IMR-90 (cell line): ENCODE results near the gene PEX10. TPM values are rescaled to one million over a fixed set of nuclear protein-coding genes. Genes with fewer than 3 reads are reported as not detected.
A peak's percentile ranks its signal among the peaks of the same experiment; 100 is the strongest.

Source experiments
- ATAC-seq: fragments of 200-7000 bp; cut with Tn5 transposase; 2 replicates; pipeline ENCODE4 v1.9.1; 2020; ENCODE audit warnings: low read depth, mild to moderate bottlenecking, moderate library complexity
- BruUV-seq: library from RNA; stranded (reverse); fragments of 400-500 nt; replicated peaks from 2 replicates; lab custom pipeline; 2021; lab: Mats Ljungman, UMichigan
- CTCF ChIA-PET: fragments of 300-600 bp; formaldehyde crosslinking; extraction: SDS; loops from one replicate; lab custom pipeline; 2021; ENCODE audit warnings: antibody characterized with exemption; lab: Yijun Ruan, JAX
- POLR2A ChIA-PET: fragments of 300-600 bp; sonication (Branson Sonifier 250); formaldehyde crosslinking; loops from one replicate; lab custom pipeline; 2022; ENCODE audit warnings: antibody characterized with exemption; ENCODE audit not compliant: unreplicated experiment; lab: Charles Lee
- DNase-seq: peaks from one replicate; pipeline ENCODE4 v3.0.0; 2013
- H2AFZ ChIP-seq: replicated peaks from 2 replicates; pipeline ENCODE3; 2013; ENCODE audit warnings: low read length, mild to moderate bottlenecking; ENCODE audit not compliant: poor library complexity
- H2AK5ac ChIP-seq: 2 replicates; pipeline ENCODE4 v1.6.1; 2013; ENCODE audit warnings: low read depth, low read length, inconsistent platforms
- H2AK9ac ChIP-seq: replicated peaks from 2 replicates; pipeline ENCODE3; 2013; ENCODE audit warnings: mild to moderate bottlenecking, low read depth, low read length, moderate library complexity; ENCODE audit not compliant: poor library complexity
- H2BK120ac ChIP-seq: 2 replicates; pipeline ENCODE4 v1.6.1; 2013; ENCODE audit warnings: low read depth, low read length, inconsistent platforms
- H2BK15ac ChIP-seq: 3 replicates; pipeline ENCODE4 v1.6.1; 2013; ENCODE audit warnings: low read depth, low read length, inconsistent platforms
- H2BK20ac ChIP-seq: 2 replicates; pipeline ENCODE4 v1.6.1; 2013; ENCODE audit warnings: low read depth, mild to moderate bottlenecking, inconsistent platforms, low read length, moderate library complexity
- H2BK5ac ChIP-seq: 2 replicates; pipeline ENCODE4 v1.6.1; 2013; ENCODE audit warnings: mild to moderate bottlenecking, low read depth, low read length, inconsistent platforms; ENCODE audit not compliant: poor library complexity, severe bottlenecking
- H3K14ac ChIP-seq: replicated peaks from 2 replicates; pipeline ENCODE4 v1.6.1; 2013; ENCODE audit warnings: low read depth, low read length, inconsistent platforms
- H3K18ac ChIP-seq: 2 replicates; pipeline ENCODE4 v1.6.1; 2013; ENCODE audit warnings: low read depth, low read length, control low read depth
- H3K23ac ChIP-seq: 2 replicates; pipeline ENCODE4 v1.6.1; 2013; ENCODE audit warnings: low read depth, low read length, inconsistent platforms
- H3K27ac ChIP-seq: 2 replicates; pipeline ENCODE4 v1.5.1; 2013; ENCODE audit warnings: mild to moderate bottlenecking, control low read depth, low read length; ENCODE audit not compliant: insufficient read depth
- H3K27me3 ChIP-seq: 2 replicates; pipeline ENCODE4 v1.6.1; 2013; ENCODE audit warnings: low read length; ENCODE audit not compliant: control insufficient read depth, insufficient read depth
- H3K36me3 ChIP-seq: 2 replicates; pipeline ENCODE4 v1.6.1; 2013; ENCODE audit warnings: low read length, mixed read lengths; ENCODE audit not compliant: control insufficient read depth, insufficient read depth
- H3K4ac ChIP-seq: 2 replicates; pipeline ENCODE4 v1.6.1; 2013; ENCODE audit warnings: low read depth, low read length, inconsistent platforms
- H3K4me1 ChIP-seq: 2 replicates; pipeline ENCODE4 v1.6.1; 2013; ENCODE audit warnings: low read length, mixed read lengths; ENCODE audit not compliant: control insufficient read depth, insufficient read depth
- H3K4me2 ChIP-seq: 2 replicates; pipeline ENCODE4 v1.6.1; 2013; ENCODE audit warnings: low read depth, mild to moderate bottlenecking, control low read depth, low read length, moderate library complexity
- H3K4me3 ChIP-seq: 2 replicates; pipeline ENCODE4 v1.5.1; 2013; ENCODE audit warnings: low read depth, mild to moderate bottlenecking, control low read depth, low read length, moderate library complexity; ENCODE audit not compliant: insufficient read depth
- H3K56ac ChIP-seq: 2 replicates; pipeline ENCODE4 v1.6.1; 2013; ENCODE audit warnings: low read length, inconsistent platforms; ENCODE audit not compliant: insufficient read depth; ENCODE audit errors: extremely low read depth
- H3K79me1 ChIP-seq, 2 experiments: 2 replicates each; pipeline ENCODE4 v1.6.1; 2013; ENCODE audit warnings: low read length in 2 of 2, inconsistent platforms in 1 of 2, low read depth in 1 of 2
- H3K9ac ChIP-seq: 2 replicates; pipeline ENCODE4 v1.6.1; 2013; ENCODE audit warnings: low read depth, low read length, control low read depth
- H3K9me1 ChIP-seq: 2 replicates; pipeline ENCODE4 v1.6.1; 2013; ENCODE audit warnings: low read length, inconsistent platforms; ENCODE audit not compliant: insufficient read depth
- H3K9me3 ChIP-seq: 2 replicates; pipeline ENCODE4 v1.6.1; 2013; ENCODE audit warnings: low read length; ENCODE audit not compliant: control insufficient read depth, insufficient read depth
- H4K20me1 ChIP-seq: 2 replicates; pipeline ENCODE4 v1.6.1; 2013; ENCODE audit warnings: low read length, inconsistent platforms; ENCODE audit not compliant: insufficient read depth
- H4K5ac ChIP-seq: 2 replicates; pipeline ENCODE4 v1.6.1; 2013; ENCODE audit warnings: mild to moderate bottlenecking, low read depth, low read length, control low read depth
- H4K8ac ChIP-seq, 2 experiments: 2 replicates each; pipeline ENCODE4 v1.6.1; 2013; ENCODE audit warnings: low read depth in 2 of 2, low read length in 2 of 2, control low read depth in 1 of 2, inconsistent platforms in 1 of 2
- H4K91ac ChIP-seq: 2 replicates; pipeline ENCODE4 v1.6.1; 2013; ENCODE audit warnings: low read depth, low read length, inconsistent platforms; ENCODE audit not compliant: insufficient read depth
- CEBPB ChIP-seq: IDR thresholded peaks from 2 replicates; pipeline ENCODE4 v1.6.1; 2012; ENCODE audit warnings: low read depth, low read length, improper control_type of control experiment
- CTCF ChIP-seq: conservative IDR thresholded peaks from 2 replicates; pipeline ENCODE4 v1.5.1; 2012; ENCODE audit warnings: mild to moderate bottlenecking, low read depth, low read length, improper control_type of control experiment
- WGBS, 2 experiments: methylation state at CpG; one replicate each; pipeline versions ENCODE4 v1.1.5 to v1.1.7; 2013; ENCODE audit warnings: missing lambda C conversion rate in 2 of 2; ENCODE audit not compliant: insufficient read length in 1 of 2; ENCODE audit errors: extremely low coverage in 2 of 2; 5-methylcytosine and 5-hydroxymethylcytosine counted together
- dilution Hi-C: fragments of 300-500 bp; cut with HindIII; formaldehyde crosslinking; loops from one replicate; pipeline ENCODE4 v1.14.3; 2018; ENCODE audit warnings: low sequenced_read_pairs; ENCODE audit not compliant: unreplicated experiment
- in situ Hi-C: fragments of 300-500 bp; cut with MboI; formaldehyde crosslinking; loops from 3 replicates; pipeline ENCODE4 v1.14.3; 2019; ENCODE audit warnings: low sequenced_read_pairs, inconsistent platforms, mixed read lengths
- intact Hi-C: fragments of 100-400 bp; cut with micrococcal nuclease; formaldehyde crosslinking; loops from 2 replicates; pipeline ENCODE4 v1.10.0; 2022
- polyA plus RNA-seq, 3 experiments: library from polyadenylated mRNA; depleted of rRNA; stranded (reverse); fragments of >200 nt; gene quantifications; 2 replicates each; pipeline ENCODE4 v1.2.3, GENCODE V29; 2012; ENCODE audit warnings: low replicate concordance in 1 of 3
- total RNA-seq: library from RNA; depleted of rRNA; stranded (reverse); fragments of >200 nt; gene quantifications from 2 replicates; pipeline ENCODE4 v1.2.3, GENCODE V29; 2012

Gene PEX10
- total and polyA plus RNA-seq, 2 of the 4 experiments (the other 2 are of a cell fraction) = 16.9 to 19.7 TPM

GRCh38 chr1:2368053-2368744, 44.2 kb downstream of the PEX10 start:
- intact Hi-C loops = no loop called here
- no peak overlapping the region for H3K23ac ChIP-seq
- no peaks in the 10 kb centered on the region for H3K36me3 ChIP-seq
- H3K27me3 ChIP-seq = no peaks in the 10 kb centered on the region
- H3K4me1 ChIP-seq = no peaks in the 10 kb centered on the region
- H3K9me1 ChIP-seq = no peaks in the 10 kb centered on the region
- no peak overlapping the region for H3K4ac ChIP-seq
- H2AK9ac ChIP-seq = no peak overlapping the region
- H4K91ac ChIP-seq = no peak overlapping the region
- no peak overlapping the region for H2BK120ac ChIP-seq
- DNase-seq (no peak), ATAC-seq (no peak)
- no peak overlapping the region for H3K4me2 ChIP-seq
- no peak overlapping the region for H2AK5ac ChIP-seq
- H3K9me3 ChIP-seq = no peaks in the 10 kb centered on the region
- TF ChIP-seq CEBPB = 0 out of 2 replicates have a peak, but pooled peaks have one; percentile 5
- no peak for TF ChIP-seq CTCF
- H3K4me3 ChIP-seq = no peak overlapping the region
- H3K27ac ChIP-seq = no peak overlapping the region
- 90% methylated on average over 2 of the region's 8 CpGs; no CpG with 5 or more reads in 1 of the 2 experiments for WGBS, 2 experiments
- H3K9ac ChIP-seq = no peak overlapping the region
- no peak overlapping the region for H3K14ac ChIP-seq
- H4K8ac ChIP-seq = no peak overlapping the region
- CTCF ChIA-PET = interaction anchor here (0.6 kb wide), 1 partner anchor 17 kb away, joined by 3 read pairs; no protein-coding TSS in a partner anchor
- BruUV-seq = TSS peak; percentile 22
- in situ Hi-C loops = loop anchor here (25.0 kb wide), 1 partner anchor 406 kb away; no protein-coding TSS in a partner anchor
- no peak overlapping the region for H3K18ac ChIP-seq
- no peaks in the 10 kb centered on the region for H3K79me1 ChIP-seq
- POLR2A ChIA-PET = no interaction called here
- H3K56ac ChIP-seq = no peak overlapping the region
- H4K20me1 ChIP-seq = no peaks in the 10 kb centered on the region
- dilution Hi-C loops = no loop called here
- H2BK20ac ChIP-seq = no peak overlapping the region
- no peak overlapping the region for H2BK15ac ChIP-seq
- H2AFZ ChIP-seq = no peak overlapping the region
- no peak overlapping the region for H4K5ac ChIP-seq
- H2BK5ac ChIP-seq = no peak overlapping the region
